Esophagus muscularis mucosa (tissue), 4 donors: ENCODE measurements around the gene SMAGP. TPM values are rescaled to one million over a fixed set of nuclear protein-coding genes. Genes with fewer than 3 reads are reported as not detected.

Source experiments
- DNase-seq: peaks from one replicate; pipeline ENCODE4 v3.0.0-alpha.2; 2017; ENCODE audit errors: extremely low spot score
- H3K27ac ChIP-seq, 4 donors: fragments of 200-600 bp; sonication (generic); replicated peaks in 1 of 4; 1 replicate in 3 of 4; 2 replicates in 1 of 4; pipeline ENCODE4 v1.5.1; 2016 to 2019; ENCODE audit warnings: mild to moderate bottlenecking in 1 of 4
- H3K27me3 ChIP-seq, 4 donors: fragments of 200-600 bp; sonication (generic); one replicate each; pipeline versions ENCODE4 v1.5.1 to v1.6.0; 2016 to 2019
- H3K36me3 ChIP-seq, 4 donors: fragments of 200-600 bp; sonication (generic); one replicate each; pipeline ENCODE4 v1.5.1; 2016 to 2019
- H3K4me1 ChIP-seq, 4 donors: fragments of 200-600 bp; sonication (generic); one replicate each; pipeline ENCODE4 v1.5.1; 2016 to 2019
- H3K4me3 ChIP-seq, 4 donors: fragments of 200-600 bp; sonication (generic); 1 replicate in 2 of 4; 2 replicates in 2 of 4; pipeline ENCODE4 v1.5.1; 2016 to 2019; ENCODE audit warnings: mild to moderate bottlenecking in 4 of 4, moderate library complexity in 1 of 4
- H3K9me3 ChIP-seq, 4 donors: fragments of 200-600 bp; sonication (generic); 1 replicate in 3 of 4; 2 replicates in 1 of 4; pipeline ENCODE4 v1.5.1; 2016 to 2019
- EP300 ChIP-seq: sonication (generic); formaldehyde crosslinking; IDR thresholded peaks from one replicate; pipeline ENCODE4 v1.6.1; 2017; ENCODE audit warnings: antibody characterized with exemption
- POLR2A ChIP-seq: fragments of 450-650 bp; IDR thresholded peaks from one replicate; pipeline ENCODE4 v1.6.1; 2017; ENCODE audit warnings: antibody characterized with exemption, moderate library complexity, mild to moderate bottlenecking, low read depth
- POLR2AphosphoS5 ChIP-seq, 2 donors: sonication (generic); formaldehyde crosslinking; IDR thresholded peaks; one replicate each; pipeline ENCODE4 v1.6.1; 2017; ENCODE audit warnings: antibody characterized with exemption in 2 of 2
- WGBS: methylation state at CpG from one replicate; pipeline ENCODE4 v1.1.5; 2018; 5-methylcytosine and 5-hydroxymethylcytosine counted together
- intact Hi-C: fragments of 100-400 bp; cut with DNase I; formaldehyde crosslinking; loops from one replicate; pipeline ENCODE4 v1.15.1; 2023
- total RNA-seq, 4 donors: library from RNA; depleted of rRNA; stranded (reverse); fragments of >200 nt; gene quantifications; one replicate each; pipeline versions ENCODE4 v1.1.0 to v1.2.1, GENCODE V29; 2016
- TF ChIP-seq, protein P1 (sequence below), 3 experiments: fragments of 200-600 bp in 2 of 3; fragments of 450-650 bp in 1 of 3; sonication (generic) in 2 of 3; IDR thresholded peaks; one replicate each; pipeline ENCODE4 v1.5.1; 2017 to 2019; ENCODE audit warnings: antibody characterized with exemption in 3 of 3, mild to moderate bottlenecking in 2 of 3, moderate library complexity in 1 of 3

Gene SMAGP
- total RNA-seq, 4 donors from 2014 or later = 1.2 to 5.2 (median 4.0) TPM

DNA sequence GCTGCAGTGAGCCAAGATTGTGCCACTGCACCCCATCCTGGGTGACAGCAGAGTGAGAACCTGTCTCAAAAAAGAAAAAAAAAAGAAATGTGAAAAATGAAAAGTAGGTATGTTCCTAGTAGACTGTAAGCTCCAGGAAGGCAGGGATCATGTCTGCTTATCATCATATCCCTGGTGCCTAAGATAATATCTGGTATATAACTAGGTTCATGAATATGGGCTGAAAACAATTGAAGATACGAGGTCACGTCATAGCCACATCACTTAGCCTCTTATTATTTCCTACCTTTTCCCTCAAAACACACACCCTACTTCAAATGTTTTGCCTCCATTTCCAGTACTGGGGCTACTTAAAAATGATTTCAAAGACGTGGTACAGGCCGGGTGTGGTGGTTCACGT lies 55.3 kb downstream of the SMAGP start:
- no peak for TF ChIP-seq EP300
- TF ChIP-seq, protein P1, sequence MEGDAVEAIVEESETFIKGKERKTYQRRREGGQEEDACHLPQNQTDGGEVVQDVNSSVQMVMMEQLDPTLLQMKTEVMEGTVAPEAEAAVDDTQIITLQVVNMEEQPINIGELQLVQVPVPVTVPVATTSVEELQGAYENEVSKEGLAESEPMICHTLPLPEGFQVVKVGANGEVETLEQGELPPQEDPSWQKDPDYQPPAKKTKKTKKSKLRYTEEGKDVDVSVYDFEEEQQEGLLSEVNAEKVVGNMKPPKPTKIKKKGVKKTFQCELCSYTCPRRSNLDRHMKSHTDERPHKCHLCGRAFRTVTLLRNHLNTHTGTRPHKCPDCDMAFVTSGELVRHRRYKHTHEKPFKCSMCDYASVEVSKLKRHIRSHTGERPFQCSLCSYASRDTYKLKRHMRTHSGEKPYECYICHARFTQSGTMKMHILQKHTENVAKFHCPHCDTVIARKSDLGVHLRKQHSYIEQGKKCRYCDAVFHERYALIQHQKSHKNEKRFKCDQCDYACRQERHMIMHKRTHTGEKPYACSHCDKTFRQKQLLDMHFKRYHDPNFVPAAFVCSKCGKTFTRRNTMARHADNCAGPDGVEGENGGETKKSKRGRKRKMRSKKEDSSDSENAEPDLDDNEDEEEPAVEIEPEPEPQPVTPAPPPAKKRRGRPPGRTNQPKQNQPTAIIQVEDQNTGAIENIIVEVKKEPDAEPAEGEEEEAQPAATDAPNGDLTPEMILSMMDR (IDR thresholded peaks at IDR 0.05) = no peak
- TF ChIP-seq POLR2A = no peak
- no peak for TF ChIP-seq POLR2AphosphoS5 (IDR thresholded peaks at IDR 0.05)
- WGBS = 94% methylated on average over 5 of the region's 5 CpGs
- no peaks in the 10 kb centered on the region for H3K27me3 ChIP-seq
- H3K36me3 ChIP-seq = peaks cover 0 to 14% (median 6%) of the 10 kb centered on the region in 4 donors
- peaks cover 17 to 29% (median 24%) of the 10 kb centered on the region in 4 donors for H3K4me1 ChIP-seq
- H3K9me3 ChIP-seq = no peaks in the 10 kb centered on the region
- H3K27ac ChIP-seq = no peak overlapping the region
- H3K4me3 ChIP-seq = no peak overlapping the region
- intact Hi-C loops = loop anchor here (5.0 kb wide), 2 partner anchors 43 to 133 kb away; partner anchors contain the start of genes CSRNP2 and TFCP2
- no peak for DNase-seq

DNA sequence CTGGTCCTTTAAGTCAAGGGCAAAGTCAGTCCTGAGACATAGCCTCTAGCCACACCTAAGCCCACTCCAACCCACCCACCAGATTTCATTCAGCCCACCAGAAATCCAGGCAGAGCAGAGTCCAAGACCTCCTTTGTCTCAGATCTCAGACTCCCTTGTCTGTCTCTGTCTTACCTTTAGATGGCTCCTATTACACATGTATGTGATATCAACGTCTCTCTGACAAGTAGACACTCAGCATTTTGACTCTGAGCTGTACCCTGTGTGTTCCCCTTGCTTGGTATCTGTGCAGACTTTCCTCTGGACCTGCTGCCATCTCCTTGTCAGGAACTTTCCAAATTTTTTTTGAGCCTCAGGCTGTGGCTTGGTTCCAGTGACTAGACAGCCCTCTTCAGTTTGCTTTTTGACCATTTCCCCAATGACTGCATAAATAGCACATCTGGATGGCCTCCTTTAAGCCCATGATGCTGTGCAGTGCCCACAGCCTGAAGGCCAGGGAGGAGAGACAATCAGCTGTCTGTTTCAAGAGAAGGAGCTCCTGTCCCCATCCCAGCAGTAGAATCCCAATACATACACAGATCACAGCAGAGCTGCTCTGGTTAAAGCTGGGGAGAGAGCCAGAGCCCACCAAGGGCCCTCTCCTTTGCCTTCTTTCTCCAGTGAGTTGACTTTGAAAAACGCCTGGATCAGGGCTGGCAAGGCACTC lies 59.4 kb downstream of the SMAGP start:
- Histone ChIP-seq H3K4me1 (peaks cover 0 to 3% (median under 1%) of the 10 kb centered on the region in 4 donors), H3K27me3 (no peaks in the 10 kb centered on the region), H3K27ac (no peak overlapping the region), H3K36me3 (peaks cover 0 to 37% (median 17%) of the 10 kb centered on the region in 4 donors), H3K4me3 (no peak overlapping the region), H3K9me3 (no peaks in the 10 kb centered on the region)
- no peak for TF ChIP-seq EP300
- TF ChIP-seq, protein P1 (IDR thresholded peaks at IDR 0.05) = no peak
- no peak for TF ChIP-seq POLR2A
- no peak for TF ChIP-seq POLR2AphosphoS5 (IDR thresholded peaks at IDR 0.05)
- intact Hi-C loops = no loop called here
- no peak for DNase-seq
- WGBS = 89% methylated on average over 2 of the region's 2 CpGs

DNA sequence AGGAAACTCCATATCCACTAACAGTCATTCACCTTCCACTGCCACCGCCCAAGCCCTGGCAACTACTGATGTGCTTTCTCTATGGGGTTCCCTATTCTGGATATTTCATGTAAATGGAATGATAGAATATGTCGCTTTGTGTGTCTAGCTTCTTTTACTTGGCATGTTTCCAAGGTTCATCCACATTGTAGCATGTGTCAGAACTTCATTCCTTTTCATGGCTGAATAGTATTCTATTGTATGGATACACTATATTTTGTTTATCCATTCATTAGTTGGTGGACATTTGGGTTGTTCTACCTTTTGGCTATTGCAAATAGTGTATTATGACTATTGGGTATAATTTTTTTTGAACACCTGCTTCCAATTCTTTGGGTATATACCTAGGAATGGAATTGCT lies 61.0 kb downstream of the SMAGP start:
- no peak overlapping the region for H3K27ac ChIP-seq
- 95% methylated on average over 2 of the region's 2 CpGs for WGBS
- H3K36me3 ChIP-seq = peaks cover 0 to 36% (median 17%) of the 10 kb centered on the region in 4 donors
- H3K4me1 ChIP-seq = no peaks in the 10 kb centered on the region
- H3K4me3 ChIP-seq = no peak overlapping the region
- intact Hi-C loops = no loop called here
- TF ChIP-seq POLR2A (no peak), POLR2AphosphoS5 (IDR thresholded peaks at IDR 0.05) (no peak), EP300 (no peak)
- TF ChIP-seq, protein P1 (IDR thresholded peaks at IDR 0.05) = no peak
- H3K27me3 ChIP-seq = no peaks in the 10 kb centered on the region
- H3K9me3 ChIP-seq = no peaks in the 10 kb centered on the region
- DNase-seq = no peak

DNA sequence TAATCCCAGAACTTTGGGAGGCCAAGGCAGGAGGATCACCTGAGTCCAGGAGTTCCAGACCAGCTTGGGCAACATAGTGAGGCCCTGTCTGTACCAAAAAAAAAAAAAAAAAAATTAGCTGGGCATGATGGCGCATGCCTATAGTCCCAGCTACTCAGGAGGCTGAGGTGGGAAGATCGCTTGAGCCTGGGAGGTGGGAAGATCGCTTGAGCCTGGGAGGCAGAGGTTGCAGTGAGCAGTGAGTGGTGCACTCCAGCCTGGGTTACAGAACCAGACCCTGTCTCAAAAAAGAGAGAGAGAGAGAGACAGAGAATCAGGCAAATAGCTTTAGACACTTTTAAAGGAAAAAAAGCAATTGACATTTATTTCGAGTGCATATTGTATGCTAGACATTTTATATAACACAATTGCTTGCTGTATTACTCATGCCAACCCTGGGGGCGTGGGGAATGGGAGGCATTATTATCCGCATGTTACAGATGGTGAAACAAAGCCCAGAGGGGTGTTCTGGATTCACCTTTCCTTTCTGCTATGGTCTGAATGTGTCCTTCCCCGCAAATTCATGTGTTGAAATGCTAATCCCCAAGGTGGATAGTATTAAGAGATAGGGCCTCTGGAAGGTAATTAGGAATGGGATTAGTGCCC lies 62.1 kb downstream of the SMAGP start:
- TF ChIP-seq EP300 (no peak), POLR2A (no peak), POLR2AphosphoS5 (IDR thresholded peaks at IDR 0.05) (no peak)
- TF ChIP-seq, protein P1 (IDR thresholded peaks at IDR 0.05) = no peak
- intact Hi-C loops = no loop called here

More for the DNA sequence above, 62.1 kb downstream of the SMAGP start:
- Histone ChIP-seq H3K27me3 (no peaks in the 10 kb centered on the region), H3K4me1 (no peaks in the 10 kb centered on the region), H3K4me3 (no peak overlapping the region), H3K9me3 (no peaks in the 10 kb centered on the region), H3K36me3 (peaks cover 9 to 43% (median 21%) of the 10 kb centered on the region in 4 donors), H3K27ac (no peak overlapping the region)
- WGBS = 84% methylated on average over 7 of the region's 7 CpGs
- DNase-seq = no peak
